Stimulated activated naive CD8-positive, alpha-beta T cell treated with anti-CD3 and anti-CD28 coated beads, Interleukin-15, Interleukin-2, amounts not matched to agents 100 U/mL and 50 U/mL, for 24 hours (primary cell): ENCODE data around the gene AGRN.
"Not testable (repeated sequence)": the region's sequence is repeated elsewhere in the genome, so short reads cannot be mapped to it uniquely, and the experiment has no call there.

ENCODE experiments used
- ATAC-seq: fragments of 150-1000 bp; cut with Tn5 transposase; one replicate; pipeline ENCODE4 v1.10.0; 2021
- DNase-seq: peaks from one replicate; pipeline ENCODE4 v3.0.0; 2021

AGRN gene

DNA sequence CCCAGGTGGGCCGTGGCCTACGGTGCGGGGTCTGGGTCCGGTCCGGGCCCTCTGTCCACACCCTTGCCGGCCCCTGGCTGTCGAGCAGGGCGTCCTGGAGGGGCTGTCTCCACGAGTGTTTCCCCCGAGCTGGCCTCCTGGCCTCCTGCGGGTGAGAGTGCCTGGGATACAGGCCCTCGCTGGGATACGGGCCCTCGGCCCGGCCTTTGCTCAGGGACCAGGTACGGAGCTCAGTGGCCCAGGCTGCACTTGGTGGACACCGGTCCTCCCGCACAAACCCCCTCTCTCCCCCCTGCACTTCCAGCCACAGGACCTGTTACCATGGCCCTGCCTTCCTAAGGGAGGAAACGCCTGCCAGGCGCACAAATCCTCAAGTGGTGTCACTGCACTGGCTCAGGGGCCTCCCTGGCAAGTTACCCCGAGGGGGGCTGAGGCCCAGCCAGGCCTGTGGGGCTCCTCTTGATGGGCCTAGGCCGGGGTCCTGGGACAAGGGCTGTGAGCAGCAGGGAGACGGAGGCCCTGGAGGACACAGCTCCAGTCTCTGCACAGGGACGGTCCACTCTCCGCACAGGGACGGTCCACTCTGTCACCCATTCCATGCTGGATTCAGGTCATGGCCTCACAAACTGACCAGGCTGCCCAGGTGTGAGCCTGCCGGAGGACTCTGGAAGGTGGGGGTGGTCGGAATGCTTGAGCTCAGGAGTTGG lies 72.4 kb downstream of the AGRN start:
- ATAC-seq = no peak
- peak; percentile 2 for DNase-seq

DNA sequence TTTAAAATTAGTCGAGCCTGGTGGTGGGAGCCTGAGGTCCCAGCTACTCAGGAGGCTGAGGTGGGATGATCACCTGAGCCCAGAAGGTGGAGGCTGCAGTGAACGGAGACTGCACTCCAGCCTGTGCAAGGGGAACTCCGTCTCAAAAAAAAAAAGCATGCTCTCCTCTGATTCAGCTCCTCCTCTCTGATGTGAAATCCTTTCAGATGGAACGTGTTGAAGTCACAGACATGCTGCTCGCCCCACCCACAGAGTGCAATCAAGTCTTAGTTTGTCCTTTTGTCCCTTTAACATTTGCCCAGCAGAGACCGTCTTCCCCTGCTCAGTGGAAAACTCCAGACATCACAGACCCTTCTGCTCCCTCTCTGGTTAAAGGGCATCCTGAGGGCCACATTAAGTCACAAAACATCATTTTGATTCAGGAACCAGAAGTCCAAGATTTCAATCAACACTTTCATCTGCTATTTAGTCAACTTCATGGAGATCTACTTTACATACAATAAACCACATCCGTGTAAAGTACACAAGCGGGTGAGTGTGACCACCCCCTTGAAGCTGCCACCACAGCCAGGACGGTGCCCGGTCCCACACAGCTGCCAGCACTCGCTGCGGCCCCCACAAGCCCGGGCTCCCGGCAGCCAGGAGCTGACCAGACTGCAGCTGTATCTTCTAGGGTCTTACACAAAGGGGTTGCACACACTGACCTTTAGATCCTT lies 73.1 kb downstream of the AGRN start:
- peak; percentile 34 for ATAC-seq
- peak; percentile 3 for DNase-seq

DNA sequence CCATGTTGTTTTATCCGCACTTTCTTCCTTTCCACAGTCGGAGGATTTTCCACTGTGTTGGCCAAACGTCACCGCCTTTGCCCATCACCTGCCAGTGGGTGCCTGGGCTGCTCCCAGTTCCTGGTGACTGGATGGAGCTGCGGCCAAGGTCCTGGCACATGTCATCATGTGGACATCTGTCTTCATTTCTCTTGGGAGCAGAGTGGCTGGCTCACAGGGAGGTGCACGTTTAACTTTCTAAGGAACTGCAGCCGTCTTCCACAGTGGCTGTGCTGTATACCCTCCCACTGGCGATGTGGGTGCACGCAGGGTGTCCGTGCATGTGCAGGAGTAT lies 73.7 kb downstream of the AGRN start:
- DNase-seq = peak; percentile 2
- ATAC-seq = no peak

DNA sequence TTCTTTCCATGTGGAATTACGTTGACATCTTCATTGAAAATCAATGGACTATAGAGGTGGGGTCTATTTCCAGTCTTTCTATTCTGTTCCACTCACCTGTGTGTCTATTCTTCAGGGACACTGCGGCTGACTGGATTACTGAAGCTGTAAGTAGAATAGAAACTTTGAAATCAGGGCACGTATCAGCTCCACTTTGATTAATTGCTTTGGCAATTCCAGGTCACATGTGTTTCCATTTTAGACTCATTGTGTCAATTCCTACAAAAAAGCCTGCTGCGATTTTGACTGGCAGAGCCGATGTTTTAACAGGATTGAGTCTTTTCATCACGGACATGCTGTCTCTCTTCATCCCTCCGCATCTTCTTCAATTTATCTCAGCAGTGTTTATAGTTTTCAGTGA lies 75.1 kb downstream of the AGRN start:
- no peak for ATAC-seq

DNA sequence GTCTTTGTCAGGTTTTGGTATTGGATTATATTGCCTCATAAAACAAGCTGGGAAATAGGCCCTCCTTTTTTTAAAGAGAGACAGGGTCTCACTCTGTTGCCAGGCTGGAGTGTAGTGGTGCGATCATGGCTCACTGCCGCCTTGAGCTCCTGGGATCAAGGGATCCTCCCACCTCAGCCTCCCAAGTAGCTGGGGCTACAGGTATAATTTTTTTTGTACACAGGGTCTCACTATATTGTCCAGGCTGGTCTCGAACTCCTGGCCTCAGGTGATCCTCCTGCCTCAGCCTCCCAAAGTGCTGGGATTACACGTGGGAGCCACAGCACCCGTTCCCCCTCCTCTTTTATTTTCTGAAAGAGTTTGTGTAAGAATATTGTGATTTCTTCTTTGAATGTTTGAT lies 76.2 kb downstream of the AGRN start:
- DNase-seq, ATAC-seq: not testable (repeated sequence)

More for the DNA sequence above, 75.1 kb downstream of the AGRN start:
- no peak for DNase-seq

DNA sequence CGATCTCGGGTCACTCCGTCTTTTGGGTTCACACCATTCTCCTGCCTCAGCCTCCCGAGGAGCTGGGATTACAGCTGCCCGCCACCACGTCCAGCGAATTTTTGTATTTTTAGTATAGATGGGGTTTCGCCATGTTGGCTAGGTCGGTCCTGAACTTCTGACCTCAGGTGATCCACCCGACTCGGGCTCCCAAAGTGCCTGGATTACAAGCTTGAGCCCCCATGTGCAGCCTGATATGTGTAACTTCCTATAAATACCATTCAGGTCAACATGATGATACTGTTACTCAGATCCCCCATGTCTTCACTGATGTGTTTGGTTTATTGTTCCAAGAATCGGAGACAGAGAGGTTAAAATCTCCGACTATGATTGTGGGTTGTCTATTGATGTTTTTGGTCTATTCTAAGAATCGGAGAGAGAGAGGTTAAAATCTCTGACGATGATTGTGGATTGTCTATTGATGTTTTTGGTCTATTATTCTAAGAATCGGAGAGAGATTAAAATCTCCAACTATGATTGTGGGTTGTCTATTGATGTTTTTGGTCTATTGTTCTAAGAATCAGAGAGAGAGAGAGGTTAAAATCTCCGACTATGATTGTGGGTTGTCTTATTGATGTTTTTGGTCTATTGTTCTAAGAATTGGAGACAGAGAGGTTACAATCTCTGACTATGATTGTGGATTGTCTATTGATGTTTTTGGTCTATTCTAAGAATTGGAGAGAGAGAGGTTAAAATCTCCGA lies 78.9 kb downstream of the AGRN start:
- peak; percentile 88 for ATAC-seq
- DNase-seq = no peak

DNA sequence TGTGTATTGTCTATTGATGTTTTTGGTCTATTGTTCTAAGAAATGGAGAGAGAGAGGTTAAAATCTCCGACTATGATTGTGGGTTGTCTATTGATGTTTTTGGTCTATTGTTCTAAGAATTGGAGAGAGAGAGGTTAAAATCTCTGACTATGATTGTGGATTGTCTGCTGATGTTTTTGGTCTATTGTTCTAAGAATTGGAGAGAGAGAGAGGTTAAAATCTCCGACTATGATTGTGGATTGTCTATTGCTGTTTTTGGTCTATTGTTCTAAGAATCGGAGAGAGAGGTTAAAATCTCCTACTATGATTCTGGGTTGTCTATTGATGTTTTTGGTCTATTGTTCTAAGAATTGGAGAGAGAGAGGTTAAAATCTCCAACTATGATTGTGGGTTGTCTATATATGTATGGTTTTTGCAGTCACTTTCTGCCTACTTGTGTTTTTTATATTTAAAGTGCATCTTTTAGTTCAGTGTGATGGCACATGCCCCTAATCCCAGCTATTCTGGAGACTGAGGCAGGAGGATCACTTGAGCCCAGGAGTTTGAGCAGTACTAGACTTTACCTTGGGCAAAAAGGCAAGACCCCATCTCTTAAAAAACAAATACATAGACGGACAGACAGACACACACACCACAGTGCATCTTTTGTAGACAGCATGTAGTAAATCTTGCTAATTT lies 79.7 kb downstream of the AGRN start:
- no peak for DNase-seq
- ATAC-seq = no peak

DNA sequence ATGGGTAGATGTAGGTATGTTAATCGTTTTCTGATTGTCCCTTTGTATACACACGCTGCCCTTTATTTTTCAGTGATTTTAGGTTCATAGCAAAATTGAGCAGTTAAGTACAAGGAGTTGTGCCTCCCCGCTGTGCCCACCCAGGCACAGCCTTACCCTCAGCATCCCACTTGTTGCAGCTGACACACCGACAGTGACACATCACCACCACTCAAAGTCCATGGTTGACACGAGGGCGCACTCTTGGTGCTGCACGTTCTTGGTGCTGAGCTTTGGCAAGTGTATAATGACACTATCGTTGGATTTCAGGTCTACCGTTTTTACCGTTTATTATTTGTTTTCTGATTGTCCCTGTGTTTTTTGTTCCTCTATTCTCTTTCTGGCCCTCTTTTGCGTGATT lies 80.4 kb downstream of the AGRN start:
- ATAC-seq (no peak), DNase-seq (no peak)

DNA sequence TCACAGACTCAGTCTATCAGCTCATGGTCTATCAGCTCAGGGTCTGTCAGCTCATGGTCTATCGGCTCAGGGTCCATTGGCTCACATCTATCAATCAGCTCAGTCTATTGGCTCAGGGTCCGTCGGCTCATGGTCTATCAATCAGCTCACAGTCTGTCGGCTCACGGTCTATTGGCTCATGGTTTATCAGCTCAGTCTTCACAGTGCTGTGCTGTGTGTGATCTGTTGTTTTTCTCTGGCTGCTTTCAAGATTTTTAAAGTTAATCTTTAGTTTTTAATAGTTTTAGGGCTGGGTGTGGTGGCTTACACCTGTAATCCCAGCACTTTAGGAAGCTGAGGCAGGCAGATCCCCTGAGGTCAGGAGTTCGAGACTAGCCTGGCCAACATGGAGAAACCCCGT lies 81.6 kb downstream of the AGRN start:
- DNase-seq (no peak), ATAC-seq (no peak)

DNA sequence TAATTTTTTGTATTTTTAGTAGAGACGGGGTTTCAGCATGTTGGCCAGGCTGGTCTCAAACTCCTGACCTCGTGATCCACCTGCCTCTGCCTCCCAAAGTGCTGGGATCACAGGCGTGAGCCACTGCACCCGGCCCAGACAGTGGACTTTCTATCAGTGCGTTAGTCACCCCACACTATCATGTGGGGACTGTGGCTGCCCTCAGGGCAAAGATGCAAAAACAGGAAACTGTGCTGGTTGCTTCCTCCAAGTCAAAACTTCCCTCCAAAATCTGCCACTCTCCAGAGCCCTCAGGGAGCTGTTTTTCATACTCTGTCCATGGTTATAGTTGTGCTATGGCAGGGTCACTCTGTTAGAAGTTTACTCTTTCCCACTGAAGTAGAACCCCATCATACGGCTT lies 84.2 kb downstream of the AGRN start:
- DNase-seq (peak; percentile 32), ATAC-seq (peak; percentile 83)
